Testis (tissue), 3 donors: ENCODE data around the gene CACNA1I. TPM values are rescaled to one million over a fixed set of nuclear protein-coding genes. Genes with fewer than 3 reads are reported as not detected.

Source experiments
- DNase-seq: peaks from one replicate; pipeline ENCODE4 v3.0.0-alpha.2; 2019
- H3K27ac ChIP-seq, 2 donors: fragments of 200-600 bp; sonication (generic); one replicate each; pipeline ENCODE4 v1.5.1; 2019
- H3K27me3 ChIP-seq: fragments of 200-600 bp; sonication (generic); one replicate; pipeline ENCODE4 v1.5.1; 2019
- H3K36me3 ChIP-seq: fragments of 200-600 bp; sonication (generic); one replicate; pipeline ENCODE4 v1.5.1; 2017; ENCODE audit warnings: low read depth; ENCODE audit errors: missing control alignments
- H3K4me1 ChIP-seq: fragments of 200-600 bp; sonication (generic); one replicate; pipeline ENCODE4 v1.5.1; 2019
- H3K4me3 ChIP-seq, 2 donors: fragments of 200-600 bp; sonication (generic); one replicate each; pipeline ENCODE4 v1.5.1; 2017 to 2019
- H3K9me3 ChIP-seq: fragments of 200-600 bp; sonication (generic); one replicate; pipeline ENCODE4 v1.5.1; 2017
- CTCF ChIP-seq, 3 experiments: fragments of 450-650 bp in 2 of 3; fragments of 200-600 bp in 1 of 3; sonication (generic) in 1 of 3; IDR thresholded peaks; one replicate each; pipeline ENCODE4 v1.5.1; 2016 to 2019; ENCODE audit warnings: antibody characterized with exemption in 3 of 3, mild to moderate bottlenecking in 2 of 3, moderate library complexity in 1 of 3
- POLR2A ChIP-seq: fragments of 450-650 bp; IDR thresholded peaks from one replicate; pipeline ENCODE4 v1.6.1; 2017; ENCODE audit warnings: antibody characterized with exemption, mild to moderate bottlenecking, moderate library complexity
- WGBS, 2 donors: methylation state at CpG; one replicate each; pipeline ENCODE4 v1.1.5; 2018; 5-methylcytosine and 5-hydroxymethylcytosine counted together
- intact Hi-C: fragments of 100-400 bp; cut with DNase I; formaldehyde crosslinking; loops from one replicate; pipeline ENCODE4 v1.15.1; 2023; ENCODE audit warnings: low total_unique reads
- polyA plus RNA-seq: library from polyadenylated mRNA; stranded (reverse); fragments of 350-450 nt; fragmentation: Illumina TruSeq; extraction: RNeasy Lipid Tissue Mini Kit (QIAGEN cat#74804); gene quantifications from one replicate; pipeline ENCODE4 v1.2.3, GENCODE V29; 2014; ENCODE audit warnings: low read depth, low replicate concordance; ENCODE audit not compliant: insufficient read depth
- total RNA-seq, 2 donors: library from RNA; depleted of rRNA; stranded (reverse); fragments of >200 nt; gene quantifications; one replicate each; pipeline ENCODE4 v1.2.3, GENCODE V29; 2016

Gene CACNA1I
- total and polyA plus RNA-seq, 3 donors from 2014 or later: 1.3 to 2.0 (median 1.7) TPM

GRCh38 chr22:39681038-39681861 lies 110.7 kb downstream of the CACNA1I start:
- no peak for DNase-seq
- H3K4me1 ChIP-seq: no peaks in the 10 kb centered on the region
- TF ChIP-seq CTCF (IDR thresholded peaks at IDR 0.05): no peak
- no peak for TF ChIP-seq POLR2A
- 85 to 91% methylated on average over 15 to 18 of the region's 18 CpGs for WGBS, 2 donors
- no peak overlapping the region for H3K27ac ChIP-seq
- H3K36me3 ChIP-seq: no peaks in the 10 kb centered on the region
- intact Hi-C loops: no loop called here
- no peaks in the 10 kb centered on the region for H3K9me3 ChIP-seq
- no peak overlapping the region for H3K4me3 ChIP-seq
- H3K27me3 ChIP-seq: no peaks in the 10 kb centered on the region

GRCh38 chr22:39682994-39683393 lies 112.4 kb downstream of the CACNA1I start:
- intact Hi-C loops: no loop called here
- H3K9me3 ChIP-seq: no peaks in the 10 kb centered on the region
- H3K36me3 ChIP-seq: no peaks in the 10 kb centered on the region
- H3K4me1 ChIP-seq: no peaks in the 10 kb centered on the region
- no peaks in the 10 kb centered on the region for H3K27me3 ChIP-seq
- H3K27ac ChIP-seq: no peak overlapping the region
- WGBS, 2 donors: 87 to 95% methylated on average over 4 of the region's 4 CpGs
- no peak overlapping the region for H3K4me3 ChIP-seq
- TF ChIP-seq POLR2A (no peak), CTCF (IDR thresholded peaks at IDR 0.05) (no peak)
- no peak for DNase-seq

DNA sequence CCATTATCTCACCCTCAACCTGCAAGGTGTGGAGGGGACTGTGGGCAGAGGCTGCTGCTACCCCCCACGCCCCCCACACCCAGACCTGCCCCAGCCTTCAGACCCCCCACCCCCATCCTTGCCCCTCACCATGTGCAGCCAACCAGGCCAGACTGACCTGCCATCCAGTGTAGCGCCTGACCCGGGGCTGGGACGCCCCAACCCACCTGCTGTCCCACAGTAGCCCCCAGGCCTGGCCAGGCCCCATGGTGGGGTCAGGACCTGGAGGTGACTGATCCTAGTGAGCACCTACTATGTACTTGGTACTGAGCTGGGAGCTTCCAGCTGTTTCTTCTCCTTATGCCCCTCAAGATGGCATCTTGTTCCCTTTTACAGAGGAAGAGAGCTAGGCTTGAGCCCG lies 113.1 kb downstream of the CACNA1I start:
- no peak overlapping the region for H3K4me3 ChIP-seq
- no peaks in the 10 kb centered on the region for H3K36me3 ChIP-seq
- no peak for DNase-seq
- H3K27ac ChIP-seq: no peak overlapping the region
- H3K27me3 ChIP-seq: no peaks in the 10 kb centered on the region
- H3K4me1 ChIP-seq: no peaks in the 10 kb centered on the region
- no peaks in the 10 kb centered on the region for H3K9me3 ChIP-seq
- intact Hi-C loops: no loop called here
- TF ChIP-seq POLR2A: no peak
- TF ChIP-seq CTCF (IDR thresholded peaks at IDR 0.05): no peak
- 83 to 93% methylated on average over 1 to 3 of the region's 5 CpGs for WGBS, 2 donors

GRCh38 chr22:39684702-39685281 lies 114.2 kb downstream of the CACNA1I start:
- DNase-seq: no peak
- Histone ChIP-seq H3K4me1 (no peaks in the 10 kb centered on the region), H3K36me3 (no peaks in the 10 kb centered on the region), H3K9me3 (no peaks in the 10 kb centered on the region), H3K27me3 (no peaks in the 10 kb centered on the region), H3K27ac (no peak overlapping the region), H3K4me3 (no peak overlapping the region)
- TF ChIP-seq POLR2A: no peak
- TF ChIP-seq CTCF (IDR thresholded peaks at IDR 0.05): no peak
- 45 to 55% methylated on average over 11 to 12 of the region's 12 CpGs for WGBS, 2 donors
- intact Hi-C loops: no loop called here
